Activated naive CD4-positive, alpha-beta T cell treated with anti-CD3 and anti-CD28 coated beads, Interleukin-2, amount 50 U/mL, for 72 hours (primary cell): ENCODE data around the gene CASP1. TPM values are rescaled to one million over a fixed set of nuclear protein-coding genes. Genes with fewer than 3 reads are reported as not detected.
A peak's percentile ranks its signal among the peaks of the same experiment; 100 is the strongest.
"Not testable (repeated sequence)": the region's sequence is repeated elsewhere in the genome, so short reads cannot be mapped to it uniquely, and the experiment has no call there.

Source experiments
- ATAC-seq, 2 donors: fragments of 150-1000 bp; cut with Tn5 transposase; 2 replicates each; pipeline ENCODE4 v1.10.0; 2021; ENCODE audit warnings: mild to moderate bottlenecking in 2 of 2, moderate library complexity in 2 of 2
- DNase-seq, 2 donors: peaks; one replicate each; pipeline ENCODE4 v3.0.0; 2021 to 2022; ENCODE audit warnings: low spot score in 2 of 2
- H3K27ac Mint-ChIP-seq, 2 donors: one replicate each; pipeline ENCODE4 v1.8.0; 2022; ENCODE audit warnings: mild to moderate bottlenecking in 2 of 2, mixed read lengths in 2 of 2
- H3K36me3 Mint-ChIP-seq, 2 donors: one replicate each; pipeline ENCODE4 v1.8.0; 2022; ENCODE audit warnings: mixed read lengths in 2 of 2
- H3K9me3 Mint-ChIP-seq, 2 donors: one replicate each; pipeline ENCODE4 v1.8.0; 2022; ENCODE audit warnings: mixed read lengths in 2 of 2
- total RNA-seq, 2 donors: library from RNA; stranded (reverse); gene quantifications; one replicate each; pipeline ENCODE4 v1.2.3, GENCODE V29; 2022

Gene CASP1
- total RNA-seq, 2 donors from 2014 or later: 23.6 to 46.5 TPM

DNA sequence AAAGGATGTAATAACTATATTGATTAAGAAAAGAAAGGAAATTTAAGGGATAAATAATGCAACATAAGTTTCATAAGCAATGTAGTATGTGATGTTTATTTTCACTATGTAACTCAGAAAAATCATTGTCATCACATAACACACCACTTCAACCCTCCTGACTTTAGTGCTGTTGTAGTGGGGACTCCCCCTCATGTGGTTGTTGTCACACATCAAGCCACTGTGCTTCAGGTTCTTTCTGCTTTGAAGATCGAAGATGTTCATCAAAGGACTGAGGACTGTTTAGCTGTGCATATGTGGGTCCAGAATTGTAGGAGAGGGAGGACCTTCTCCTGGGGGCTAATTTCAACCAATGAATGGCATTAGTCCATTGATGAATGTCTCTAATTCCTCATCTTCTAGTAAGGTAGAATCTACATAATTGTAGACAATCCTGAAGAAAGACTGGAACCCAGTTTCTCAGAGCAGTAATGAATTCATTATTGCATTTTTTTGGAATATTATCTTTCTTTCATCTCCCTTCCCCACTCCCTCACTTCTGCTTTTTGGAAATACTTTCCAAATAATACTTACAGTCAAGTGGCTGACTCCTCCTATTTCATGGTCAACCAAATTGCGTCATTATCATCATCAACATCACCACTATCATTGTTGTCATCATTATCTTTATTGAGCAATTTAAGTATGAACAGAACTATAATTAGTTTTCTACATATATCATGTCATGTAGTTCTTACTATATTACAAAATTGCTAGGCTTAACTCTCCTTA lies 20.0 kb upstream of the CASP1 start:
- Mint-ChIP-seq H3K36me3 (no peaks in the 10 kb centered on the region), H3K27ac (no peak overlapping the region), H3K9me3 (no peaks in the 10 kb centered on the region)
- ATAC-seq (peak in 1 of 2 donors; percentile 58), DNase-seq (no peak)

- Mint-ChIP-seq H3K9me3 (no peaks in the 10 kb centered on the region), H3K27ac (no peak overlapping the region), H3K36me3 (no peaks in the 10 kb centered on the region)
- ATAC-seq: no peak
- DNase-seq: no peak
Observed at GRCh38 chr11:105052487-105052886, 17.5 kb upstream of the CASP1 start.

GRCh38 chr11:105051559-105051958 lies 16.6 kb upstream of the CASP1 start:
- no peak for DNase-seq
- no peaks in the 10 kb centered on the region for H3K9me3 Mint-ChIP-seq
- no peak for ATAC-seq
- no peak overlapping the region for H3K27ac Mint-ChIP-seq
- no peaks in the 10 kb centered on the region for H3K36me3 Mint-ChIP-seq

DNA sequence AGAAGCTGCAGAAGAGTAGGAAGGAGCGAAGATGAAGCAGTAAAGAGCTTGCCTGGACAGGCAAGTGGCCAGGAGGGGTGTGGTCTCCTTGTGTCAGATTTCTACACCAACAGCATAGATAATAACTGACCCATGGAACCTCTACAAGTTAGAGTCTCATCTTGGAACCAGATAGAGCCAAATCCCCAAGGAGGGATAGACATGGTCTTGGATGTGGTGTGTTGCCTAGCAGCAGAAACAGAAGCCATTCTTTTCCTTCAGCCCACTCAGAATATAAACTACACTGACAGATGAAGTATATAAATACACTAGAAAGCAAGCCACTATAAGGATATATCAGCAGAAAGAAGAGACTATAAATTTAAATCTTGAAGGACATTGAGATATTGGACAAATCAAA lies 14.5 kb upstream of the CASP1 start:
- H3K27ac Mint-ChIP-seq: no peak overlapping the region
- H3K9me3 Mint-ChIP-seq: no peaks in the 10 kb centered on the region
- no peak for DNase-seq
- H3K36me3 Mint-ChIP-seq: peaks cover 0 to 9% of the 10 kb centered on the region in 2 donors
- ATAC-seq: no peak

DNA sequence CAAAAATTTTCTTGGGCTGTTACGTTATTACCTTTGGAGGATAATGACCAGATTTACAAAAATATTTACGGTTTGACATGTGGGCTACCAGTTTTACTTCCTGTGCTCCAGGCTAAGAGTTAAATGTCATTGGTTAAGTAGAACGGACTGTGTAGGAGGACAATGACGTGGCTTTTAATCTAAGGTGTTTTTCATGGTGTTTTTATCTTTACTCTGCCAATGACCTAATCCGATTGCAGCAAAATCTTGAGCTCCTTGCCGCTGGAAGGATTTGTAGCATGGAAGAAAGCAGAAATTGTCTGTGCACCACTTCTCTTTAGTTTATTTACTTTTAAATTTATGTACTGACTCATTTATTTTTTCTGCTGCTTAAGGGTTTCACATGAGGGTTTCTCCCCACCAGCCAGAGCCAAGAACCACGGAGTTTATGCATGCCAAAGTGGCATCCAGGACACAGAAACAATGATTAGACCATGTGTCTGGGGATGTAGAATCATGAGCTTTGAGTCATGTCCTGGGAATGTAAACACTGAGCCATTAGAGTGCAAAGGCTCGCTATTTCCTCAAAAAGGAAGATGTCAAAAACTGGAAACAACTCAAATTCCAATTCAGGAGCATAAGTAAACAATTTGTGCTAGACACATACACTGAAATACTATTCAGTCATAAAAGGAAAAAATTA lies 12.1 kb upstream of the CASP1 start:
- Mint-ChIP-seq H3K36me3 (peaks cover 0 to 12% of the 10 kb centered on the region in 2 donors), H3K9me3 (no peaks in the 10 kb centered on the region), H3K27ac (no peak overlapping the region)
- ATAC-seq (no peak), DNase-seq (no peak)

DNA sequence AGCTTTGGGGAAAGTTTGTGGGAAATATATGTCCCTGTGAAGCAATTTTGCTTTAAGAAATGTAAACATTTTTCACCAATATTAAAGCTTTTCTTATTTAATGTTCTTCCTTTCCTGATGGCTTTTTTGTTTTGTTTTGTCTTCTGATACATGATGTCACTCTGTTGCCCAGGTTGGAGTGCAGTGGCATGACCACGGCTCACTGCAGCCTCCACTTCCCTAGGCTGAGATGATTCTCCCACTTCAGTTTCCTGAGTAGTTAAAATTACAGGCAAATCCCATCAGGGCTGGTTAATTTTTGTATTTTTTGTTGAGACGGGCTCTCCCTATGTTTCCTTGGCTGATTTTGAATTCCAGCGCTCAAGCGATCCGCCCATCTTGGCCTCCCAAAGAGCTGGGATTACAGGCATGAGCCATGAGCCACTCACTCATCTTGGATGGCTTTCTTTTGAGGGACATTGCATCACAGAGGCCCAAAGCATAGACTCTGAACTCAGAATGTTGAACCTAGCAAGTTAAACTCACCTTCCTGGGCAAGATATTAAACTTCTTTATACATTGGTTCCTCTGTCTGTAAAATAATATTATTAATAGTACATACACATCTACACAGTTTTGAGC lies 10.8 kb upstream of the CASP1 start:
- peaks cover 8 to 20% of the 10 kb centered on the region in 2 donors for H3K36me3 Mint-ChIP-seq
- H3K27ac Mint-ChIP-seq: peak overlapping the region; percentile 51 to 89
- ATAC-seq (no peak), DNase-seq (no peak)
- no peaks in the 10 kb centered on the region for H3K9me3 Mint-ChIP-seq

DNA sequence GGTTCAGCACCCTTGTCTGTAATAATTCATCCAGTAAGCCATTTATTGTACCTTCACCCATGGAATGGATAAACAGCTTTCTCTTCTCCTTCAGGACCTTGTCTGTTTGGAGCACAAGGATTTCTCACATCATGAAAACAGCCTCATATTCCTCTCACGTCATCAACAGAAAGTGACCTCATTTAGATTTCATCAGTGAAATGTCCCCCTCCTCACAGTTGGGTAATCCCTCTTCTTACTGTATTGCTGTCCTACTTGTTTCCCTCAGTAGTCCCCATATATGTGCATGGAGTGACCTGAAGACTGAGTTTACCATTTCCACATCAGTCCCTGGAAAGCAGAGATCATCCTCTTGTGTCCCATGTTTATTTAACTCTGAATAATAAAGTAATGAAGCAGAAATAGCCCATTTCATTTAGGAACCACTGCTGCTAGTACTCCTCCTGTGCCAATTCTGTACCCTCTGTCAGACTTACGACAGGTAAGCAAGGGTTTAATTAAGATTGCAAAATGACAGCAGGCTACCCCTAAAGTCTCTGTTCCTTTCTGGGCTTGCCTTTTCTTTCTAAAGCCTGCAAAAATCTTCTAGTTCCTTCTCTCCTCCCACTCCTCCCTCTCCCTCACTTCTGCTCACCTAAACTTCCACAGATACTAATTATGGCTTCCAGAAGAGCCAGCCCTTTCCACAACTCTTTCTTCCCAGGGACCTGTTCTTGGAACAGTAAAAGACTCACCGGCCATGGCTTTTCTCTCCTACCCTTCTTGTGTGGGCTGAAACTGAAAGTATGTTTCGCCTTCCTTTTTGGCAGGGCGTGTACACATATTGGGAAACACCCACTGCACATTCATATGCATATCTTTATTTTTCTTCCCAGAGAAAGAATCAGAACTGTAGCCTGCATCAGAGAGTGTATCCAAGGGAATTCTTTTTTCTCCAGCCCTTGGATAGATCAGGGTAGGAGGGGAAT lies 9.9 kb upstream of the CASP1 start, which contains the start of gene CARD16:
Gene CARD16 (minus strand): TSS at position 779 of the 968 bp plus-strand sequence. CDS start 38 bp downstream, at position 741.
- peaks cover 16 to 25% of the 10 kb centered on the region in 2 donors for H3K36me3 Mint-ChIP-seq
- ATAC-seq (peak; percentile 87 to 94), DNase-seq (peak in 1 of 2 donors; percentile 23)
- H3K9me3 Mint-ChIP-seq: not testable (repeated sequence)
- H3K27ac Mint-ChIP-seq: peak within 1 kb of the TSS; percentile 89

DNA sequence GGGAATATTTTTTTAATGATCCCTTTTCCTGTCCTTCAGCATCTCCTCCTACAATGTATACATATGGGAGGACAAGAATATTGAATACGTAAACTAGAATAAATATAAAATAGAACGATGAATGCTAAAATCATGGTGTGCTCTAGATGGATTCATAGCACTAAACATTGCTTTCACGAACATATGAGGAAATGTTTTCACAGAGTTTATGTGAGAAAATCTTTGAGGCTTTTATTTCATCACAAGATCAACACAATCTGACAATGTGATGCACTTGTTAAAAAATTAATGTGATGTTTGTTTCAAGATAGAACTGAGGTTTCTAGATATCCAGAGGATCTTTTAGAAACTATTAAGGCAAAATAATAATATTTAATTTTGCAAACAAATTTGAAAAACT lies 7.2 kb upstream of the CASP1 start:
- peaks cover 5 to 8% of the 10 kb centered on the region in 2 donors for H3K9me3 Mint-ChIP-seq
- no peak for ATAC-seq
- H3K36me3 Mint-ChIP-seq: peaks cover 29 to 35% of the 10 kb centered on the region in 2 donors
- DNase-seq: no peak
- H3K27ac Mint-ChIP-seq: no peak overlapping the region

GRCh38 chr11:105040703-105041102 lies 5.8 kb upstream of the CASP1 start:
- Mint-ChIP-seq H3K36me3 (peaks cover 35 to 36% of the 10 kb centered on the region in 2 donors), H3K9me3 (peaks cover 5 to 14% of the 10 kb centered on the region in 2 donors), H3K27ac (no peak overlapping the region)
- DNase-seq (no peak), ATAC-seq (no peak)

DNA sequence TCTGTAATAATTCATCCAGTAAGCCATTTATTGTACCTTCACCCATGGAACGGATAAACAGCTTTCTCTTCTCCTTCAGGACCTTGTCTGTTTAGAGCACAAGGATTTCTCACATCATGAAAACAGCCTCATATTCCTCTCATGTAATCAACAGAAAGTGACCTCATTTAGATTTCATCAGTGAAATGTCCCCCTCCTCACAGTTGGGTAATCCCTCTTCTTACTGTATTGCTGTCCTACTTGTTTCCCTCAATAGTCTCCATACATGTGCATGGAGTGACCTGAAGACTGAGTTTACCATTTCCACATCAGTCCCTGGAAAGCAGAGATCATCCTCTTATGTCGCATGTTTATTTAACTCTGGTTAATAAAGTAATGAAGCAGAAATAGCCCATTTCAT lies 556 bp downstream of the CASP1 start:
- Mint-ChIP-seq H3K36me3 (peaks cover 20 to 23% of the 10 kb centered on the region in 2 donors), H3K9me3 (peaks cover 5 to 14% of the 10 kb centered on the region in 2 donors), H3K27ac (peak overlapping the region; percentile 87 to 94)
- ATAC-seq, DNase-seq: not testable (repeated sequence)

DNA sequence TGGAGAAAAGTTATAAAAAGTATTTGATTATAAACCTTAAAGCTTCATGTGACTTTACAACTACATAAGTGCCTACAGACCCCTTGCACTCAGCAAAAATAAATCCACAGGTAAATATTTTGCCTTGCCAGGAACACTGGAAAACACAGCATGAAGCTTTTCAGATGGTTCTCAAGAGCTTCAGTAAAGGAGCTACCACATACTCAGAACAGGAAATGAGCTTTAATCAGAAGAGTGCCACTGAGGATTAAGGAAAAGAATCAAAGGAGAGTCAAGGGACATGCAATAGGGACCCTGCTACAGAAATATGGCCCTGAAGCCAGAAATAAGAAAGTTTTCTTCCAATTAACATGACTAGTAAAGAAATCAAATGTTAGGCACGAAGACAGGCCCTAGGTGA lies 1.2 kb downstream of the CASP1 start:
- Mint-ChIP-seq H3K9me3 (peaks cover 5 to 14% of the 10 kb centered on the region in 2 donors), H3K36me3 (peaks cover 23 to 26% of the 10 kb centered on the region in 2 donors)

DNA sequence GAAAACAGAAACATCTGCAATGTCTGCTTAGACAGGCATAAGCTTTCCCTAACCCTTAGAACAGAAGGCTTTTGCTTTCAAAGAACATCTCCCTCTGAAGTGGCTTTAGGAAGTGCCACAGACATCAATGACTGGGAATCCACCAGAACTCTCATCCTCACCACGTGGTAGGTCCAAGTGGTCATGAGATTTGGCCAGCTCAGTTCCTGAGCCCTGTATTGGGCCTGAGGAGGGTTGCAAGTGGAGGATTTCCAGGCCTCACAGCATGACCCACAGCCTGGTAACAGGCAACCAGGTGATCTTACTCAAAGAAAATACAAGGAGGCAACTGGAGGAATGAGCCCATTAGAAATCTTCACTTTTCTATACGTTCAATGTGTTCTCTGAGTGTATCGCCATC lies 1.6 kb downstream of the CASP1 start:
- peaks cover 21 to 27% of the 10 kb centered on the region in 2 donors for H3K36me3 Mint-ChIP-seq
- peaks cover 5 to 11% of the 10 kb centered on the region in 2 donors for H3K9me3 Mint-ChIP-seq
- ATAC-seq (peak; percentile 43 to 86), DNase-seq (peak in 1 of 2 donors; percentile 61)
- H3K27ac Mint-ChIP-seq: peak overlapping the region; percentile 38 to 94

More for the DNA sequence above, 1.2 kb downstream of the CASP1 start:
- no peak for DNase-seq
- H3K27ac Mint-ChIP-seq: peak overlapping the region in 1 of 2 donors; percentile 94
- peak in 1 of 2 donors; percentile 34 for ATAC-seq

- H3K9me3 Mint-ChIP-seq: peaks cover 0 to 6% of the 10 kb centered on the region in 2 donors
- H3K36me3 Mint-ChIP-seq: peaks cover 15 to 21% of the 10 kb centered on the region in 2 donors
- ATAC-seq (no peak), DNase-seq (no peak)
- peak overlapping the region in 1 of 2 donors; percentile 10 for H3K27ac Mint-ChIP-seq
Observed at GRCh38 chr11:105032495-105032894, 2.4 kb downstream of the CASP1 start.

- peaks cover 16 to 22% of the 10 kb centered on the region in 2 donors for H3K36me3 Mint-ChIP-seq
- ATAC-seq: no peak
Observed at GRCh38 chr11:105027678-105028077, 7.3 kb downstream of the CASP1 start.

DNA sequence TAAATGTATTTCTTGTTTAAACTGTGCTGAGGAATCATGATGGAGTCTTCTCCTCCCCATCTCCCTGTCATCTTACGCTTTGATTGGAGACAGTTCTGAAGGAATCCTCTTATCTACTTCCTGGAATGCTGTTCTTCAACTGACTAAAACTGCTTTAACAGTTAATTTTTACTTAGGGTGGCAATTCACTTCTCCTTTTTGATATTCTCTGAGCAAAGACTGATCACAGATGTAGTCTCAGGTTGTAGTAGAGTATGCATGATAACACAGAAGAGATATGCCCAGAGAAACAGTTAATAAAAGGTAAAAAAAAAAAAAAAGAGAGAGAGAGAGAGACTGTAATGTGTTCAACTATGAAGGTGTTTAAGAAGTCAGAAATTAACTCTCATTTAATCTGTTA lies 10.6 kb downstream of the CASP1 start:
- ATAC-seq: no peak
- H3K9me3 Mint-ChIP-seq: no peaks in the 10 kb centered on the region
- H3K36me3 Mint-ChIP-seq: peaks cover 11 to 18% of the 10 kb centered on the region in 2 donors
- no peak for DNase-seq
- no peak overlapping the region for H3K27ac Mint-ChIP-seq

More at GRCh38 chr11:105027678-105028077, 7.3 kb downstream of the CASP1 start:
- Mint-ChIP-seq H3K9me3 (no peaks in the 10 kb centered on the region), H3K27ac (peak overlapping the region; percentile 6 to 31)
- DNase-seq: no peak

DNA sequence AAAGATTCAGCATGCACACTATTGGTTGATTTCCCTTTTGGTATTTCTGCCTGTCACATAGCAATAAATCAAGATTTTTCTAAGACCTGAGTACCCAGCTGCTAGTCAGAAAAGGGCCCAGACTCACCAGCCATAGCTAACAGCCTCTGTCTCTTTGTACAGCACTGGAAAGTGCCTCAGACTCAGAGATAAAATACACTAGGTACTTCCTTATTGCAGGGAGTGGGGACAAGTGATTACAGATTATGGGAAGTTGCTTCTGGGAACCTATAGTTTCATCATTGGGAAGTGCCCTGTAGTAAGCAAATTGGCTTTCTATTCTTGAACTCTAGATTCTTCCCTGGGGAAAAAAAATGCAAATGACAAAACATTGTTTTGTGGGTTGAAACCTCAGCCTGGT lies 11.9 kb downstream of the CASP1 start, which contains the start of gene CASP5:
Gene CASP5 (minus strand): TSS at position 166 of the 400 bp plus-strand sequence. CDS start 32 bp downstream, at position 134.
- ATAC-seq (no peak), DNase-seq (no peak)
- Mint-ChIP-seq H3K9me3 (no peaks in the 10 kb centered on the region), H3K27ac (peak within 1 kb of the TSS in 1 of 2 donors; percentile 10), H3K36me3 (peaks cover 9 to 11% of the 10 kb centered on the region in 2 donors)
